H9 (cell line): Measurements from ENCODE around the gene INO80B. TPM values are rescaled to one million over a fixed set of nuclear protein-coding genes. Genes with fewer than 3 reads are reported as not detected.

ENCODE experiments used
- DNase-seq: peaks from one replicate; pipeline ENCODE4 v3.0.0-alpha.2; 2017
- H2AFZ ChIP-seq: one replicate; pipeline ENCODE4 v1.6.1; 2013; ENCODE audit warnings: mild to moderate bottlenecking, low read length, control low read depth, moderate library complexity
- H2AK5ac ChIP-seq: 2 replicates; pipeline ENCODE4 v1.6.1; 2013; ENCODE audit warnings: low read length, control low read depth, mixed read lengths; ENCODE audit not compliant: insufficient read length
- H2BK120ac ChIP-seq: one replicate; pipeline ENCODE4 v1.6.1; 2013; ENCODE audit warnings: low read depth, mild to moderate bottlenecking, low read length, control low read depth, inconsistent platforms; ENCODE audit not compliant: poor library complexity, severe bottlenecking
- H2BK12ac ChIP-seq: 2 replicates; pipeline ENCODE4 v1.6.1; 2013; ENCODE audit warnings: low read length, control low read depth, mixed read lengths, low read depth; ENCODE audit not compliant: insufficient read length
- H2BK15ac ChIP-seq: 2 replicates; pipeline ENCODE4 v1.6.1; 2013; ENCODE audit warnings: low read depth, low read length, control low read depth
- H2BK20ac ChIP-seq: one replicate; pipeline ENCODE4 v1.6.1; 2013; ENCODE audit warnings: low read depth, mild to moderate bottlenecking, low read length, control low read depth, inconsistent platforms; ENCODE audit not compliant: poor library complexity, severe bottlenecking
- H2BK5ac ChIP-seq: 2 replicates; pipeline ENCODE4 v1.6.1; 2013; ENCODE audit warnings: low read length, control low read depth, mixed read lengths; ENCODE audit not compliant: insufficient read length
- H3K14ac ChIP-seq: 2 replicates; pipeline ENCODE4 v1.6.1; 2013; ENCODE audit warnings: low read length, control low read depth; ENCODE audit not compliant: insufficient read depth
- H3K18ac ChIP-seq: 2 replicates; pipeline ENCODE4 v1.6.1; 2013; ENCODE audit warnings: low read depth, mild to moderate bottlenecking, mixed read lengths, low read length, control low read depth; ENCODE audit not compliant: insufficient read length
- H3K23ac ChIP-seq: 2 replicates; pipeline ENCODE4 v1.6.1; 2013; ENCODE audit warnings: low read length, control low read depth, mixed read lengths, low read depth; ENCODE audit not compliant: insufficient read length
- H3K23me2 ChIP-seq: 2 replicates; pipeline ENCODE4 v1.6.1; 2013; ENCODE audit warnings: low read depth, mild to moderate bottlenecking, mixed read lengths, low read length, control low read depth; ENCODE audit not compliant: insufficient read length, poor library complexity, severe bottlenecking
- H3K27ac ChIP-seq: 2 replicates; pipeline ENCODE4 v1.5.1; 2013; ENCODE audit warnings: low read length, control low read depth, mixed read lengths, low read depth; ENCODE audit not compliant: insufficient read length
- H3K27me3 ChIP-seq: 2 replicates; pipeline ENCODE4 v1.6.1; 2013; ENCODE audit warnings: low read length, control low read depth, inconsistent platforms; ENCODE audit not compliant: insufficient read depth
- H3K4ac ChIP-seq: 2 replicates; pipeline ENCODE4 v1.6.1; 2013; ENCODE audit warnings: low read depth, mild to moderate bottlenecking, control low read depth, inconsistent platforms, low read length, moderate library complexity
- H3K4me1 ChIP-seq: 2 replicates; pipeline ENCODE4 v1.6.1; 2013; ENCODE audit warnings: low read length, control low read depth, inconsistent platforms; ENCODE audit not compliant: insufficient read depth
- H3K4me2 ChIP-seq: 2 replicates; pipeline ENCODE4 v1.6.1; 2013; ENCODE audit warnings: low read length, control low read depth, mixed read lengths; ENCODE audit not compliant: insufficient read length, insufficient read depth
- H3K56ac ChIP-seq: 2 replicates; pipeline ENCODE4 v1.6.1; 2013; ENCODE audit warnings: low read depth, mild to moderate bottlenecking, mixed read lengths, low read length, control low read depth; ENCODE audit not compliant: insufficient read length
- H3K79me1 ChIP-seq: 2 replicates; pipeline ENCODE4 v1.6.1; 2013; ENCODE audit warnings: low read depth, mild to moderate bottlenecking, moderate library complexity, low read length, control low read depth, inconsistent platforms; ENCODE audit not compliant: insufficient read depth, poor library complexity, severe bottlenecking
- H3K79me2 ChIP-seq: 2 replicates; pipeline ENCODE4 v1.6.1; 2013; ENCODE audit warnings: low read length, control low read depth, inconsistent platforms; ENCODE audit not compliant: insufficient read depth
- H3K9ac ChIP-seq: 2 replicates; pipeline ENCODE4 v1.6.1; 2013; ENCODE audit warnings: low read length, control low read depth, mixed read lengths; ENCODE audit not compliant: insufficient read length; ENCODE audit errors: extremely low read depth
- H3K9me3 ChIP-seq: one replicate; pipeline ENCODE4 v1.6.1; 2013; ENCODE audit warnings: low read depth, low read length, inconsistent platforms; ENCODE audit not compliant: control insufficient read depth
- H3T11ph ChIP-seq: one replicate; pipeline ENCODE4 v1.6.1; 2013; ENCODE audit warnings: mild to moderate bottlenecking, low read length, control low read depth, inconsistent platforms
- H4K20me1 ChIP-seq: one replicate; pipeline ENCODE4 v1.6.1; 2013; ENCODE audit not compliant: control insufficient read depth, insufficient read length, insufficient read depth
- H4K5ac ChIP-seq: 2 replicates; pipeline ENCODE4 v1.6.1; 2013; ENCODE audit warnings: low read depth, mild to moderate bottlenecking, mixed read lengths, low read length, control low read depth; ENCODE audit not compliant: insufficient read length
- H4K8ac ChIP-seq: replicated peaks from 2 replicates; pipeline ENCODE4 v1.6.1; 2013; ENCODE audit warnings: low read length, control low read depth, mixed read lengths, low read depth; ENCODE audit not compliant: insufficient read length
- H4K91ac ChIP-seq: 2 replicates; pipeline ENCODE4 v1.6.1; 2013; ENCODE audit warnings: low read depth, mild to moderate bottlenecking, moderate library complexity, mixed read lengths, low read length, control low read depth; ENCODE audit not compliant: insufficient read length
- H3K27ac Mint-ChIP-seq, 3 experiments: 2 replicates in 2 of 3; 3 replicates in 1 of 3; pipeline ENCODE4 v1.8.0; 2020 to 2021; ENCODE audit warnings: mixed read lengths in 3 of 3, mild to moderate bottlenecking in 1 of 3, moderate library complexity in 1 of 3
- H3K27me3 Mint-ChIP-seq: 2 replicates; pipeline ENCODE4 v1.8.0; 2021; ENCODE audit warnings: low read depth, mild to moderate bottlenecking, moderate library complexity, mixed read lengths
- H3K36me3 Mint-ChIP-seq, 3 experiments: 2 replicates in 2 of 3; 3 replicates in 1 of 3; pipeline ENCODE4 v1.8.0; 2020 to 2021; ENCODE audit warnings: low read depth in 3 of 3, mixed read lengths in 3 of 3; ENCODE audit not compliant: insufficient read depth in 1 of 3
- H3K4me1 Mint-ChIP-seq, 2 experiments: 2 replicates each; pipeline ENCODE4 v1.8.0; 2020; ENCODE audit warnings: mixed read lengths in 2 of 2
- H3K4me3 Mint-ChIP-seq, 2 experiments: 2 replicates in 1 of 2; 3 replicates in 1 of 2; pipeline ENCODE4 v1.8.0; 2020 to 2021; ENCODE audit warnings: mild to moderate bottlenecking in 2 of 2, mixed read lengths in 2 of 2, moderate library complexity in 1 of 2
- H3K9me3 Mint-ChIP-seq, 2 experiments: 2 replicates in 1 of 2; 3 replicates in 1 of 2; pipeline ENCODE4 v1.8.0; 2020; ENCODE audit warnings: mild to moderate bottlenecking in 2 of 2, mixed read lengths in 2 of 2, moderate library complexity in 1 of 2
- WGBS: extraction: QIAGEN DNeasy Blood & Tissue Kit; methylation state at CpG from one replicate; pipeline ENCODE4 v1.1.7; 2013; ENCODE audit warnings: missing lambda C conversion rate, low lambda C conversion rate, mixed read lengths; ENCODE audit not compliant: insufficient read length; ENCODE audit errors: extremely low coverage; 5-methylcytosine and 5-hydroxymethylcytosine counted together
- total RNA-seq: library from RNA; stranded (reverse); gene quantifications from 2 replicates; pipeline ENCODE4 v1.2.1, GENCODE V29; 2021
- TF ChIP-seq, protein P1 (sequence below): fragments of 200-600 bp; sonication (generic); conservative IDR thresholded peaks from 3 replicates; pipeline ENCODE4 v1.8.0; 2021; ENCODE audit warnings: antibody characterized with exemption, mild to moderate bottlenecking

The INO80B gene
- total RNA-seq, 1 experiment from 2014 or later = 17.6 TPM

DNA sequence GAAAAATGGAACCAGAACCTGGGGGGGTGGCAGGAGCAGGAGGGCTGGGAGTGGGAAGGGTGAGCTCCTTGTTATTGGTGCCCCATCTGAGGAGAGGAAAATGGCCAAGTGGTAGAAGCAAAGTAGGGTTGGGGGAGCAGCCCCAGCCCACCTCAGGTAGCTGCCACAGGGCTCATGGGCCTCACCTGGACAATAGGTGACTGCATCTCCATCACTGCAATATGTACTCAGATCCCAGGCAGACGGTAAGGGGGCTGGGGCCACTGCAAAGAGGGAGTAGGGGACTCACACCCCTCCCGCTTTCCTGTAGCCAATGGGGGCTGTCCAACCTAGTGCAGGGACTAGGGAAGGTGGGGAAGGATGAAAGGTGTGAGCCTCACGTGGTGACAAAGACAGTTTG lies 37.7 kb upstream of the INO80B start:
- Histone ChIP-seq H2BK12ac (no peak overlapping the region), H3K9me3 (no peaks in the 10 kb centered on the region), H3K18ac (no peak overlapping the region), H3K23ac (no peak overlapping the region), H4K91ac (no peak overlapping the region), H3K56ac (no peak overlapping the region), H2BK5ac (no peak overlapping the region), H4K20me1 (no peaks in the 10 kb centered on the region), H3K4me1 (no peaks in the 10 kb centered on the region), H2AFZ (no peak overlapping the region), H3K4me2 (no peak overlapping the region), H2AK5ac (no peak overlapping the region), H2BK20ac (no peak overlapping the region), H4K8ac (no peak overlapping the region), H3K27me3 (no peaks in the 10 kb centered on the region), H3K14ac (no peak overlapping the region), H3K79me1 (no peaks in the 10 kb centered on the region), H3K4ac (no peak overlapping the region), H4K5ac (no peak overlapping the region), H3K79me2 (no peaks in the 10 kb centered on the region), H3K27ac (no peak overlapping the region), H3K9ac (no peak overlapping the region), H3K23me2 (peaks cover 9% of the 10 kb centered on the region), H3T11ph (no peak overlapping the region), H2BK15ac (no peak overlapping the region), H2BK120ac (no peak overlapping the region)
- TF ChIP-seq, protein P1, sequence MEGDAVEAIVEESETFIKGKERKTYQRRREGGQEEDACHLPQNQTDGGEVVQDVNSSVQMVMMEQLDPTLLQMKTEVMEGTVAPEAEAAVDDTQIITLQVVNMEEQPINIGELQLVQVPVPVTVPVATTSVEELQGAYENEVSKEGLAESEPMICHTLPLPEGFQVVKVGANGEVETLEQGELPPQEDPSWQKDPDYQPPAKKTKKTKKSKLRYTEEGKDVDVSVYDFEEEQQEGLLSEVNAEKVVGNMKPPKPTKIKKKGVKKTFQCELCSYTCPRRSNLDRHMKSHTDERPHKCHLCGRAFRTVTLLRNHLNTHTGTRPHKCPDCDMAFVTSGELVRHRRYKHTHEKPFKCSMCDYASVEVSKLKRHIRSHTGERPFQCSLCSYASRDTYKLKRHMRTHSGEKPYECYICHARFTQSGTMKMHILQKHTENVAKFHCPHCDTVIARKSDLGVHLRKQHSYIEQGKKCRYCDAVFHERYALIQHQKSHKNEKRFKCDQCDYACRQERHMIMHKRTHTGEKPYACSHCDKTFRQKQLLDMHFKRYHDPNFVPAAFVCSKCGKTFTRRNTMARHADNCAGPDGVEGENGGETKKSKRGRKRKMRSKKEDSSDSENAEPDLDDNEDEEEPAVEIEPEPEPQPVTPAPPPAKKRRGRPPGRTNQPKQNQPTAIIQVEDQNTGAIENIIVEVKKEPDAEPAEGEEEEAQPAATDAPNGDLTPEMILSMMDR = no peak
- no CpG with 5 or more reads among the region's 3 CpGs for WGBS
- Mint-ChIP-seq H3K9me3 (no peaks in the 10 kb centered on the region; a peak in 1 of 5 replicates), H3K27me3 (peaks cover 30% of the 10 kb centered on the region), H3K4me3 (no peak overlapping the region), H3K4me1 (peaks cover 1 to 18% of the 10 kb centered on the region in 2 experiments; a peak in 3 of 4 replicates), H3K36me3 (no peaks in the 10 kb centered on the region; a peak in 1 of 7 replicates), H3K27ac (no peak overlapping the region)
- no peak for DNase-seq
